PC-3 (cell line): ENCODE data around the gene CEND1. TPM values are rescaled to one million over a fixed set of nuclear protein-coding genes. Genes with fewer than 3 reads are reported as not detected.

Source experiments
- ATAC-seq: fragments of 200-7000 bp; cut with Tn5 transposase; 2 replicates; pipeline ENCODE4 v1.9.1; 2020; ENCODE audit warnings: mild to moderate bottlenecking, moderate library complexity
- BruUV-seq: library from RNA; stranded (reverse); fragments of 400-500 nt; replicated peaks from 2 replicates; lab custom pipeline; 2021; lab: Mats Ljungman, UMichigan
- CTCF ChIA-PET: fragments of 300-600 bp; sonication (Branson Sonifier 250); formaldehyde crosslinking; loops from one replicate; lab custom pipeline; 2022; ENCODE audit warnings: antibody characterized with exemption; lab: Charles Lee
- POLR2A ChIA-PET: fragments of 300-600 bp; sonication (Branson Sonifier 250); formaldehyde crosslinking; loops from one replicate; lab custom pipeline; 2022; ENCODE audit warnings: antibody characterized with exemption; ENCODE audit not compliant: unreplicated experiment; lab: Charles Lee
- DNase-seq: peaks from one replicate; pipeline ENCODE4 v3.0.0-alpha.2; 2015
- H2AFZ ChIP-seq: fragments of 300-600 bp; sonication (generic); 2 replicates; pipeline ENCODE4 v1.6.0; 2016; ENCODE audit warnings: antibody characterized with exemption, low read length
- H3F3A ChIP-seq: fragments of 300-600 bp; sonication (generic); one replicate; pipeline ENCODE4 v1.6.0; 2017; ENCODE audit warnings: antibody characterized with exemption, low read length, control low read depth, mild to moderate bottlenecking; ENCODE audit not compliant: unreplicated experiment
- H3K27ac ChIP-seq: fragments of 300-600 bp; sonication (generic); 2 replicates; pipeline ENCODE4 v1.5.1; 2016; ENCODE audit warnings: mild to moderate bottlenecking, low read length
- H3K27me3 ChIP-seq: fragments of 300-600 bp; sonication (generic); 2 replicates; pipeline ENCODE4 v1.6.1; 2016; ENCODE audit warnings: low read length, mixed read lengths
- H3K36me3 ChIP-seq: fragments of 300-600 bp; sonication (generic); 2 replicates; pipeline ENCODE4 v1.6.1; 2016; ENCODE audit warnings: low read depth, mixed run types, low read length, mixed read lengths
- H3K4me1 ChIP-seq: fragments of 300-600 bp; sonication (generic); 2 replicates; pipeline ENCODE4 v1.5.1; 2016; ENCODE audit warnings: low read length; ENCODE audit not compliant: insufficient read depth
- H3K4me2 ChIP-seq: fragments of 300-600 bp; sonication (generic); 2 replicates; pipeline ENCODE4 v1.6.0; 2016; ENCODE audit warnings: low read length
- H3K4me3 ChIP-seq: fragments of 300-600 bp; sonication (generic); 2 replicates; pipeline ENCODE4 v1.5.1; 2016; ENCODE audit warnings: mild to moderate bottlenecking, low read length, mixed read lengths
- H3K79me2 ChIP-seq: fragments of 300-600 bp; sonication (generic); 2 replicates; pipeline ENCODE4 v1.6.1; 2017; ENCODE audit warnings: low read length, mixed read lengths
- H3K9ac ChIP-seq: fragments of 300-600 bp; sonication (generic); 2 replicates; pipeline ENCODE4 v1.6.0; 2016; ENCODE audit warnings: mild to moderate bottlenecking, low read length
- H3K9me2 ChIP-seq: fragments of 300-600 bp; sonication (generic); replicated peaks from 2 replicates; pipeline ENCODE4 v1.6.1; 2016; ENCODE audit warnings: mixed run types, low read length, mixed read lengths
- H3K9me3 ChIP-seq: fragments of 300-600 bp; sonication (generic); 2 replicates; pipeline ENCODE4 v1.6.1; 2016; ENCODE audit warnings: low read length, mixed read lengths
- H4K20me1 ChIP-seq: fragments of 300-600 bp; sonication (generic); 2 replicates; pipeline ENCODE4 v1.6.1; 2016; ENCODE audit warnings: low read length, mixed read lengths
- EZH2 ChIP-seq: fragments of 300-600 bp; sonication (generic); IDR thresholded peaks from one replicate; pipeline ENCODE4 v1.6.1; 2017; ENCODE audit warnings: antibody characterized with exemption, mild to moderate bottlenecking, low read length; ENCODE audit not compliant: unreplicated experiment
- EZH2phosphoT487 ChIP-seq: fragments of 300-600 bp; sonication (generic); IDR thresholded peaks from 2 replicates; pipeline ENCODE4 v1.6.1; 2018; ENCODE audit warnings: mild to moderate bottlenecking, antibody characterized with exemption, low read length, borderline replicate concordance
- intact Hi-C: fragments of 100-400 bp; cut with micrococcal nuclease; formaldehyde crosslinking; loops from 2 replicates; pipeline ENCODE4 v1.9.0; 2023
- total RNA-seq: library from RNA; depleted of rRNA; stranded (reverse); fragments of >200 nt; gene quantifications from 2 replicates; pipeline ENCODE4 v1.2.3, GENCODE V29; 2014
- TF ChIP-seq, protein P1 (sequence below): fragments of 300-600 bp; sonication (generic); conservative IDR thresholded peaks from 2 replicates; pipeline ENCODE4 v1.5.1; 2017; ENCODE audit warnings: antibody characterized with exemption, low read depth, mild to moderate bottlenecking, low read length

Gene CEND1
- total RNA-seq, 1 experiment from 2014 or later, result not detected

DNA sequence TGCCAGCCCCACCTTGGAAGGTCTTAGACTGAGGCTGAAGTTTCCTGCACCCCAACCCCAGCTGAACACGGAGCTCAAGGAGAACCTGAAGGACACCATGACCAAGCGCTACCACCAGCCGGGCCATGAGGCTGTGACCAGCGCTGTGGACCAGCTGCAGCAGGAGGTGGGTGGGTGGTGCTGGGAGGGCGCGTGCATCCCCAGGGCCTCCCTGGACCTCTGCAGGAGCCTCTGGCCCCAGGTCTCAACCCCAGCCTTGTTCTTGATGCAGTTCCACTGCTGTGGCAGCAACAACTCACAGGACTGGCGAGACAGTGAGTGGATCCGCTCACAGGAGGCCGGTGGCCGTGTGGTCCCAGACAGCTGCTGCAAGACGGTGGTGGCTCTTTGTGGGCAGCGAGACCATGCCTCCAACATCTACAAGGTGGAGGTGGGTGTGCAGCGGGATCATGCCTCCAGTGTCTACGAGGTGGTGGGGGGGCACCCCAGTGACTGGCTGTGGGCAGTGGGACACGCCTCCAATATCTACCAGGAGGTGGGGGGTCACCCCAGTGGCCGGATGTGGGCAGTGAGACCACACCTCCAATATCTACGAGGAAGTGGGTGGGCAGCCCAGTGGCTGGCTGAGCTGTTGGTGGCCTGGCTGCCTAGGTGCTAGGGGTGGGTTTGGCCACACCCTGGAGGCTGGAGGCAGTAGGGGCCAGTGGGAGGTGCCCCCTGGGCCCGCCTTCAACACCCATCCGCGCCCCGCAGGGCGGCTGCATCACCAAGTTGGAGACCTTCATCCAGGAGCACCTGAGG, 47.5 kb upstream of the CEND1 start:
- Histone ChIP-seq H3K9me3 (no peaks in the 10 kb centered on the region), H2AFZ (no peak overlapping the region), H3K27me3 (no peaks in the 10 kb centered on the region), H3K27ac (no peak overlapping the region), H4K20me1 (peaks cover 41% of the 10 kb centered on the region), H3K4me2 (no peak overlapping the region), H3F3A (peaks cover 11% of the 10 kb centered on the region), H3K9me2 (no peaks in the 10 kb centered on the region), H3K4me1 (peaks cover 26% of the 10 kb centered on the region), H3K9ac (no peak overlapping the region), H3K36me3 (peaks cover 53% of the 10 kb centered on the region), H3K79me2 (peaks cover 77% of the 10 kb centered on the region), H3K4me3 (no peak overlapping the region)
- no peak for ATAC-seq
- intact Hi-C loops, result no loop called here
- no peak for TF ChIP-seq EZH2phosphoT487
- POLR2A ChIA-PET, result interaction anchor here (0.7 kb wide), 1 partner anchor 271 kb away, joined by 4 read pairs; no protein-coding TSS in a partner anchor
- BruUV-seq, result no TSS peak
- DNase-seq, result no peak
- CTCF ChIA-PET, result no interaction called here

DNA sequence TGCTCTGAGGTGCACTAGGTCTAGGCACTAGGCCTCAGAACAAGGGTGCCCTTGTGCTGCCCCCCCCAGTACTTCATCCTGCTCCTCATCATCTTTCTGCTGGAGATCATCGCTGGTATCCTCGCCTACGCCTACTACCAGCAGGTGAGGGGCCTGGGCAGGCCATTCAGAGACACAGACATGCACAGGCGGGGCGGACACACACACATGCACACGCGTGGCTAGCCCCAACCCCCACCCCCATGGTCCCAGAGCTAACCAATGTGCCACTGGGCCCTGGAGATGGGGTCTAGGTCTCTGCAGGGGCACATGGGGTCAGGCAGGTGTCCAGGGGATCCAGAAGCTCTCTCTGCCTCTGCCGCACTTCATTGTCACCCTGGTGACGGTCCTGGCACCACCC, 46.8 kb upstream of the CEND1 start:
- DNase-seq (no peak), ATAC-seq (no peak)
- ChIA-PET POLR2A (no interaction called here), CTCF (no interaction called here)
- intact Hi-C loops, result no loop called here
- Histone ChIP-seq H3F3A (peaks cover 11% of the 10 kb centered on the region), H3K27ac (no peak overlapping the region), H3K4me3 (no peak overlapping the region), H3K4me2 (no peak overlapping the region), H3K9me2 (no peaks in the 10 kb centered on the region), H3K9ac (no peak overlapping the region), H3K9me3 (no peaks in the 10 kb centered on the region), H2AFZ (no peak overlapping the region), H4K20me1 (peaks cover 35% of the 10 kb centered on the region), H3K79me2 (peaks cover 77% of the 10 kb centered on the region), H3K36me3 (peaks cover 53% of the 10 kb centered on the region), H3K4me1 (peaks cover 33% of the 10 kb centered on the region), H3K27me3 (no peaks in the 10 kb centered on the region)
- TF ChIP-seq EZH2, result no peak
- TF ChIP-seq, protein P1, sequence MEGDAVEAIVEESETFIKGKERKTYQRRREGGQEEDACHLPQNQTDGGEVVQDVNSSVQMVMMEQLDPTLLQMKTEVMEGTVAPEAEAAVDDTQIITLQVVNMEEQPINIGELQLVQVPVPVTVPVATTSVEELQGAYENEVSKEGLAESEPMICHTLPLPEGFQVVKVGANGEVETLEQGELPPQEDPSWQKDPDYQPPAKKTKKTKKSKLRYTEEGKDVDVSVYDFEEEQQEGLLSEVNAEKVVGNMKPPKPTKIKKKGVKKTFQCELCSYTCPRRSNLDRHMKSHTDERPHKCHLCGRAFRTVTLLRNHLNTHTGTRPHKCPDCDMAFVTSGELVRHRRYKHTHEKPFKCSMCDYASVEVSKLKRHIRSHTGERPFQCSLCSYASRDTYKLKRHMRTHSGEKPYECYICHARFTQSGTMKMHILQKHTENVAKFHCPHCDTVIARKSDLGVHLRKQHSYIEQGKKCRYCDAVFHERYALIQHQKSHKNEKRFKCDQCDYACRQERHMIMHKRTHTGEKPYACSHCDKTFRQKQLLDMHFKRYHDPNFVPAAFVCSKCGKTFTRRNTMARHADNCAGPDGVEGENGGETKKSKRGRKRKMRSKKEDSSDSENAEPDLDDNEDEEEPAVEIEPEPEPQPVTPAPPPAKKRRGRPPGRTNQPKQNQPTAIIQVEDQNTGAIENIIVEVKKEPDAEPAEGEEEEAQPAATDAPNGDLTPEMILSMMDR, result no peak
- TF ChIP-seq EZH2phosphoT487, result no peak
- no TSS peak for BruUV-seq

DNA sequence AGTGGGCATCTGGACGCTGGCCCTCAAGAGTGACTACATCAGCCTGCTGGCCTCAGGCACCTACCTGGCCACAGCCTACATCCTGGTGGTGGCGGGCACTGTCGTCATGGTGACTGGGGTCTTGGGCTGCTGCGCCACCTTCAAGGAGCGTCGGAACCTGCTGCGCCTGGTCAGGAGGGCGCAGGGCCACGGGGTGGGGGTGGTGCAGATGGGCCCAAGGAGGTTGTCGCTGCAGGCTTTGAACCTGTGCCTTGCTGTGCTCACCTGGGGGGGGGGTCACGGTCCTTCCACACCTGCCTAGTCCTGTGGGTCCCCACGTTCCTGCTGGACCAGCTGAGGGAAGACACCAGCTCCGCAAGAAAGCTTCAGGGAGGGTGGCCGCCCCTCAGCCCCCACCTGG, 46.4 kb upstream of the CEND1 start:
- intact Hi-C loops, result no loop called here
- ATAC-seq (no peak), DNase-seq (no peak)
- no TSS peak for BruUV-seq
- Histone ChIP-seq H3K4me3 (no peak overlapping the region), H2AFZ (no peak overlapping the region), H4K20me1 (peaks cover 32% of the 10 kb centered on the region), H3K9me3 (no peaks in the 10 kb centered on the region), H3K9ac (no peak overlapping the region), H3K27me3 (no peaks in the 10 kb centered on the region), H3K79me2 (peaks cover 75% of the 10 kb centered on the region), H3K27ac (no peak overlapping the region), H3K36me3 (peaks cover 51% of the 10 kb centered on the region), H3F3A (peaks cover 11% of the 10 kb centered on the region), H3K4me2 (no peak overlapping the region), H3K9me2 (no peaks in the 10 kb centered on the region), H3K4me1 (peaks cover 37% of the 10 kb centered on the region)
- no peak for TF ChIP-seq EZH2phosphoT487
- TF ChIP-seq, protein P1, result no peak
- no peak for TF ChIP-seq EZH2
- POLR2A ChIA-PET, result no interaction called here
- CTCF ChIA-PET, result no interaction called here
